ENCODE results near the gene MAML2. TPM values are rescaled to one million over a fixed set of nuclear protein-coding genes. Genes with fewer than 3 reads are reported as not detected.

Gene MAML2
- total and polyA plus RNA-seq, 2 of the 8 experiments (the other 6 are each of a cell fraction or from before 2014, with no cell fraction given) = 3.8 to 6.6 TPM

- Histone ChIP-seq H3K9ac (replicated peaks in 1 of 4; ENCODE audit: extremely low read depth in 1 of 4, low read depth in 3 of 4, low read length in 3 of 4) (no peak overlapping the region), H2AFZ (ENCODE audit: low read length) (no peak overlapping the region), H3K4me3 (ENCODE audit: extremely low read depth in 1 of 4, insufficient read depth in 2 of 4, low read depth in 3 of 4, low read length in 4 of 4) (no peak overlapping the region), H3K18ac (ENCODE audit: extremely low read depth, low read length) (no peak overlapping the region), H3K4ac (replicated peaks; ENCODE audit: insufficient read length, low read depth, low read length) (no peak overlapping the region), H4K91ac (replicated peaks; ENCODE audit: insufficient read length, low read length) (no peak overlapping the region), H3K14ac (ENCODE audit: insufficient read length) (no peak overlapping the region), H3K4me1 (replicated peaks in 1 of 4; ENCODE audit: control insufficient read depth in 3 of 4, insufficient read depth in 4 of 4, low read length in 3 of 4) (no peaks in the 10 kb centered on the region), H3K79me2 (ENCODE audit: control insufficient read depth in 1 of 2, insufficient read depth in 2 of 2, low read length in 2 of 2) (no peaks in the 10 kb centered on the region), H2BK15ac (ENCODE audit: low read length) (no peak overlapping the region), H2BK12ac (ENCODE audit: low read depth, low read length) (no peak overlapping the region), H3K9me3 (ENCODE audit: insufficient read depth in 2 of 2, low read depth in 1 of 2, low read length in 1 of 2) (no peaks in the 10 kb centered on the region), H3K79me1 (ENCODE audit: low read depth, low read length) (no peaks in the 10 kb centered on the region), H3K4me2 (ENCODE audit: insufficient read depth in 1 of 2, low read depth in 2 of 2, low read length in 2 of 2) (no peak overlapping the region), H4K8ac (ENCODE audit: extremely low read depth, insufficient read depth, low read length) (no peak overlapping the region), H2AK5ac (ENCODE audit: low read depth, low read length) (no peak overlapping the region), H2BK5ac (ENCODE audit: low read depth, low read length) (no peak overlapping the region), H3K27ac (ENCODE audit: low read depth, low read length) (no peak overlapping the region), H3K23me2 (ENCODE audit: low read depth, low read length) (no peaks in the 10 kb centered on the region), H3K36me3 (ENCODE audit: control insufficient read depth in 2 of 4, insufficient read depth in 4 of 4, low read length in 3 of 4) (no peaks in the 10 kb centered on the region), H3K56ac (replicated peaks; ENCODE audit: insufficient read length, low read depth, low read length) (no peak overlapping the region), H3K23ac (ENCODE audit: insufficient read length) (no peak overlapping the region), H4K20me1 (replicated peaks in 1 of 2; ENCODE audit: control insufficient read depth in 1 of 2, insufficient read depth in 2 of 2, low read length in 2 of 2) (no peaks in the 10 kb centered on the region), H4K5ac (ENCODE audit: insufficient read length, low read depth, low read length) (no peak overlapping the region), H2BK120ac (replicated peaks; ENCODE audit: low read depth, low read length) (no peak overlapping the region), H3K27me3 (replicated peaks in 1 of 4; ENCODE audit: control insufficient read depth in 3 of 4, extremely low read depth in 1 of 4, insufficient read depth in 3 of 4, low read length in 3 of 4) (no peaks in the 10 kb centered on the region), H2BK20ac (ENCODE audit: low read length) (no peak overlapping the region)
- 94% methylated on average over 1 of the region's 1 CpG; no CpG with 5 or more reads in 1 of the 2 experiments for WGBS, 2 experiments (ENCODE audit: extremely low coverage in 1 of 2, insufficient coverage in 1 of 2, insufficient read length in 1 of 2, insufficient replicate concordance in 2 of 2, low coverage in 1 of 2, low lambda C conversion rate in 2 of 2, missing lambda C conversion rate in 1 of 2)
- FAIRE-seq (no peak), DNase-seq (ENCODE audit: low read depth in 1 of 2, low spot score in 2 of 2) (no peak)
- no peak for TF ChIP-seq RAD21 (IDR thresholded peaks at IDR 0.05 in 1 of 2, conservative IDR thresholded peaks at IDR 0.05 in 1 of 2; ENCODE audit: low read depth in 2 of 2, low read length in 2 of 2)
- TF ChIP-seq ATF3 (IDR thresholded peaks at IDR 0.05; ENCODE audit: insufficient read depth, low read depth, low read length) = no peak
- no peak for TF ChIP-seq MAX (IDR thresholded peaks at IDR 0.05)
- ChIA-PET POLR2A (ENCODE audit: partially characterized antibody) (no interaction called here), CTCF (ENCODE audit: partially characterized antibody) (no interaction called here)
Measured at GRCh38 chr11:95961758-95962157, 381.2 kb downstream of the MAML2 start.
